HepG2 (cell line): Measurements from ENCODE around the gene F2RL2. TPM values are rescaled to one million over a fixed set of nuclear protein-coding genes. Genes with fewer than 3 reads are reported as not detected.

Experiments used
- ATAC-seq: fragments of 200-7000 bp; cut with Tn5 transposase; 3 replicates; pipeline ENCODE4 v1.9.1; 2020; ENCODE audit warnings: mild to moderate bottlenecking, moderate library complexity
- BruUV-seq: library from RNA; stranded (reverse); fragments of 400-500 nt; replicated peaks from 2 replicates; lab custom pipeline; 2021; lab: Mats Ljungman, UMichigan
- CTCF ChIA-PET: fragments of 300-600 bp; formaldehyde crosslinking; extraction: SDS; loops from one replicate; lab custom pipeline; 2021; ENCODE audit warnings: low total read pairs, inconsistent platforms, low intra/inter-chr PET ratio; lab: Yijun Ruan, JAX
- POLR2A ChIA-PET: fragments of 350-600 bp; sonication (Branson Sonifier 250); formaldehyde crosslinking; loops from one replicate; lab custom pipeline; 2020; ENCODE audit warnings: antibody characterized with exemption, inconsistent platforms; lab: Yijun Ruan, JAX
- DNase-seq: peaks from one replicate; pipeline ENCODE4 v3.0.0-alpha.2; 2015; ENCODE audit warnings: low spot score
- FAIRE-seq: peaks from 3 replicates; lab custom pipeline; 2011; peaks lifted over from hg19 to GRCh38; lab: Jason Lieb, UNC
- H2AFZ ChIP-seq: one replicate; pipeline ENCODE4 v1.6.1; 2011; ENCODE audit warnings: low read length, inconsistent platforms
- H3K27ac ChIP-seq: fragments of 300-600 bp; 3 replicates; pipeline ENCODE4 v1.8.0; 2011; ENCODE audit warnings: mixed run types, mild to moderate bottlenecking, mixed read lengths, low read length, inconsistent platforms; ENCODE audit not compliant: insufficient read depth; ENCODE audit errors: extremely low read length
- H3K27me3 ChIP-seq, 2 experiments: fragments of 200-600 bp in 1 of 2; 2 replicates in 1 of 2; 3 replicates in 1 of 2; pipeline versions ENCODE4 v1.6.0 to v1.8.0; 2011; ENCODE audit warnings: low read length in 2 of 2, mild to moderate bottlenecking in 2 of 2, moderate library complexity in 2 of 2, inconsistent platforms in 1 of 2; ENCODE audit not compliant: insufficient read depth in 2 of 2, control insufficient read depth in 1 of 2
- H3K36me3 ChIP-seq, 2 experiments: fragments of 200-600 bp in 1 of 2; replicated peaks in 1 of 2; 2 replicates in 1 of 2; 3 replicates in 1 of 2; pipeline versions ENCODE4 v1.5.1 to v1.8.0; 2011; ENCODE audit warnings: low read length in 2 of 2, inconsistent platforms in 1 of 2; ENCODE audit not compliant: insufficient read depth in 2 of 2, control insufficient read depth in 1 of 2
- H3K4me1 ChIP-seq: 2 replicates; pipeline ENCODE4 v1.5.1; 2012; ENCODE audit warnings: low read length, inconsistent platforms; ENCODE audit not compliant: insufficient read depth
- H3K4me2 ChIP-seq: 2 replicates; pipeline ENCODE4 v1.6.0; 2011; ENCODE audit warnings: low read depth, low read length, inconsistent platforms
- H3K4me3 ChIP-seq, 3 experiments: fragments of 200-600 bp in 1 of 3; sonication (generic), shearing (Covaris generic) in 1 of 3; replicated peaks in 1 of 3; 2 replicates each; pipeline ENCODE4 v1.5.1; 2011 to 2016; ENCODE audit warnings: low read length in 3 of 3, inconsistent platforms in 2 of 3, low read depth in 2 of 3, mild to moderate bottlenecking in 2 of 3, control low read depth in 1 of 3, mixed read lengths in 1 of 3; ENCODE audit not compliant: insufficient read depth in 1 of 3
- H3K79me2 ChIP-seq: one replicate; pipeline ENCODE4 v1.6.1; 2011; ENCODE audit warnings: low read length, inconsistent platforms; ENCODE audit not compliant: insufficient read depth
- H3K9ac ChIP-seq: 2 replicates; pipeline ENCODE4 v1.6.0; 2011; ENCODE audit warnings: mild to moderate bottlenecking, low read depth, low read length, inconsistent platforms; ENCODE audit not compliant: insufficient read depth
- H3K9me3 ChIP-seq: 2 replicates; pipeline ENCODE4 v1.5.1; 2012; ENCODE audit warnings: mild to moderate bottlenecking, low read length
- H4K20me1 ChIP-seq: 2 replicates; pipeline ENCODE4 v1.6.0; 2011; ENCODE audit warnings: inconsistent platforms, mild to moderate bottlenecking, low read length, moderate library complexity; ENCODE audit not compliant: insufficient read depth
- CBFB ChIP-seq: sonication (generic); formaldehyde crosslinking; IDR thresholded peaks from 2 replicates; pipeline ENCODE4 v1.4.0; 2020; ENCODE audit warnings: missing genetic modification reagents
- FOXO1 ChIP-seq: sonication (generic); formaldehyde crosslinking; IDR thresholded peaks from 2 replicates; pipeline ENCODE4 v1.4.0; 2020; ENCODE audit warnings: missing genetic modification reagents
- MAF1 ChIP-seq: sonication (generic); formaldehyde crosslinking; IDR thresholded peaks from 2 replicates; pipeline ENCODE4 v1.5.0; 2020; ENCODE audit warnings: missing genetic modification reagents, borderline replicate concordance
- MATR3 ChIP-seq: sonication (generic); formaldehyde crosslinking; IDR thresholded peaks from 2 replicates; pipeline ENCODE4 v1.4.0; 2020; ENCODE audit warnings: missing genetic modification reagents
- PLRG1 ChIP-seq: fragments of 450-650 bp; conservative IDR thresholded peaks from 2 replicates; pipeline ENCODE4 v1.6.1; 2016
- PRPF4 ChIP-seq: fragments of 200-400 bp; formaldehyde crosslinking; IDR thresholded peaks from 2 replicates; pipeline ENCODE4 v1.6.1; 2016; ENCODE audit warnings: low read length, low read depth; ENCODE audit not compliant: poor library complexity, severe bottlenecking
- RAD51 ChIP-seq: fragments of 450-650 bp; IDR thresholded peaks from 2 replicates; pipeline ENCODE4 v1.6.1; 2016; ENCODE audit warnings: borderline replicate concordance
- SMYD3 ChIP-seq: sonication (generic); formaldehyde crosslinking; IDR thresholded peaks from 2 replicates; pipeline ENCODE4 v1.8.1; 2023; ENCODE audit warnings: mild to moderate bottlenecking, missing genetic modification reagents
- SRSF4 ChIP-seq: fragments of 200-400 bp; formaldehyde crosslinking; IDR thresholded peaks from one replicate; pipeline ENCODE4 v1.6.1; 2018; ENCODE audit warnings: mild to moderate bottlenecking, low read depth, low read length, moderate library complexity; ENCODE audit not compliant: poor library complexity, severe bottlenecking
- ZFP37 ChIP-seq: sonication (generic); formaldehyde crosslinking; IDR thresholded peaks from 2 replicates; pipeline ENCODE4 v1.4.0; 2020; ENCODE audit warnings: missing genetic modification reagents, borderline replicate concordance
- ZFP90 ChIP-seq: sonication (generic); formaldehyde crosslinking; IDR thresholded peaks from 2 replicates; pipeline ENCODE4 v1.8.0; 2022; ENCODE audit warnings: missing genetic modification reagents, mild to moderate bottlenecking, inconsistent platforms, borderline replicate concordance
- ZNF225 ChIP-seq: sonication (generic); formaldehyde crosslinking; IDR thresholded peaks from 2 replicates; pipeline ENCODE4 v1.4.0; 2020; ENCODE audit warnings: mild to moderate bottlenecking, missing genetic modification reagents
- ZNF430 ChIP-seq: sonication (generic); formaldehyde crosslinking; IDR thresholded peaks from 2 replicates; pipeline ENCODE4 v1.9.0; 2021; ENCODE audit warnings: mild to moderate bottlenecking, missing genetic modification reagents
- ZNF558 ChIP-seq: sonication (generic); formaldehyde crosslinking; IDR thresholded peaks from 2 replicates; pipeline ENCODE4 v1.9.0; 2022; ENCODE audit warnings: mild to moderate bottlenecking, missing genetic modification reagents, borderline replicate concordance
- WGBS: methylation state at CpG from one replicate; pipeline ENCODE4 v1.1.6; 2017; ENCODE audit warnings: low lambda C conversion rate; 5-methylcytosine and 5-hydroxymethylcytosine counted together
- in situ Hi-C: cut with HindIII; loops from 2 replicates; pipeline ENCODE4 v1.10.0; 2017; ENCODE audit warnings: low pct_unique_long_range_greater_than_20kb; ENCODE audit not compliant: extremely low pct_ligation_motif_present
- intact Hi-C: fragments of 100-400 bp; cut with micrococcal nuclease; formaldehyde crosslinking; loops from one replicate; pipeline ENCODE4 v1.10.0; 2022; ENCODE audit not compliant: unreplicated experiment
- polyA plus RNA-seq, 8 experiments: library from polyadenylated mRNA; depleted of rRNA in 3 of 8; stranded (reverse) in 7 of 8; unstranded in 1 of 8; fragments of >200 nt; fragmentation: Illumina TruSeq in 4 of 8; extraction: Trizol in 4 of 8; gene quantifications; 2 replicates each; pipeline versions ENCODE4 v1.2.1 to v1.2.3, GENCODE V29; 2011 to 2016; ENCODE audit warnings: low read depth in 4 of 8, missing spikeins in 1 of 8, mixed read lengths in 1 of 8; ENCODE audit not compliant: insufficient read depth in 1 of 8
- total RNA-seq, 5 experiments: library from RNA; depleted of rRNA; stranded (reverse); fragments of >200 nt; fragmentation: Illumina TruSeq; extraction: Trizol; gene quantifications; 2 replicates each; pipeline ENCODE4 v1.2.3, GENCODE V29; 2016; ENCODE audit warnings: low read depth in 1 of 5
- TF ChIP-seq, protein P1 (sequence below): sonication (generic); formaldehyde crosslinking; IDR thresholded peaks from 2 replicates; pipeline ENCODE4 v1.5.0; 2020; ENCODE audit warnings: missing genetic modification reagents
- TF ChIP-seq, protein P2 (sequence below): sonication (generic); formaldehyde crosslinking; IDR thresholded peaks from 2 replicates; pipeline ENCODE4; 2020; ENCODE audit warnings: missing genetic modification reagents, mild to moderate bottlenecking, borderline replicate concordance

The F2RL2 gene
- total and polyA plus RNA-seq, 2 of the 13 experiments (the other 11 are each of a cell fraction or from before 2014, with no cell fraction given), result not detected

DNA sequence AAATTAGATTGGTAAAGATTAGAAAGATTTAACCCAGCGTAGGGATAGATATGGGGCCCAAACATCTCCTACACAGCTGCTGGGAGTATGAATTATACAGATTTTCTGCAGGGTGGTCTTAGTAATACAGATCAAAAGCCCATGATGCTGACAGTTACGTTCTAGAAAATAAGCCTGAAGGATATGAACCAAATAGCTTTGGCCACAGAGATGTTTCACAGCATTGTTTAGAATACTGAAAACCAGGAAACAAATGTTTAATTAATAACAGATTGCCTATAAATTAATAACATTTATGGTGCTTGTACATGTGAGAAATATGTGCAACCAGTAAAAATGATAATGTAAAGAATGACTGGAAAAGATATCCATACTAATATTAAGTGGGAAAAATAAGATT is 24.7 kb downstream of the F2RL2 start:
- no peaks in the 10 kb centered on the region for H3K9me3 ChIP-seq
- POLR2A ChIA-PET, result no interaction called here
- no peak for TF ChIP-seq PRPF4
- no peak for TF ChIP-seq RAD51
- no peak for TF ChIP-seq ZNF558 (CRISPR knock-in tag)
- no peaks in the 10 kb centered on the region for H3K27me3 ChIP-seq
- BruUV-seq, result no TSS peak
- H4K20me1 ChIP-seq, result no peaks in the 10 kb centered on the region; the same call in 1 of the 2 replicates
- intact Hi-C loops, result no loop called here
- H3K27ac ChIP-seq, result no peak overlapping the region
- H3K9ac ChIP-seq, result no peak overlapping the region
- in situ Hi-C loops, result no loop called here
- ATAC-seq (no peak), DNase-seq (no peak), FAIRE-seq (no peak)
- H3K4me3 ChIP-seq, result no peak overlapping the region
- no peak overlapping the region for H2AFZ ChIP-seq
- WGBS, result 96% methylated on average over 2 of the region's 2 CpGs
- no peak overlapping the region for H3K4me2 ChIP-seq
- H3K4me1 ChIP-seq, result no peaks in the 10 kb centered on the region
- CTCF ChIA-PET, result no interaction called here
- H3K79me2 ChIP-seq, result no peaks in the 10 kb centered on the region
- H3K36me3 ChIP-seq, result peaks cover 15 to 47% of the 10 kb centered on the region in 2 experiments

DNA sequence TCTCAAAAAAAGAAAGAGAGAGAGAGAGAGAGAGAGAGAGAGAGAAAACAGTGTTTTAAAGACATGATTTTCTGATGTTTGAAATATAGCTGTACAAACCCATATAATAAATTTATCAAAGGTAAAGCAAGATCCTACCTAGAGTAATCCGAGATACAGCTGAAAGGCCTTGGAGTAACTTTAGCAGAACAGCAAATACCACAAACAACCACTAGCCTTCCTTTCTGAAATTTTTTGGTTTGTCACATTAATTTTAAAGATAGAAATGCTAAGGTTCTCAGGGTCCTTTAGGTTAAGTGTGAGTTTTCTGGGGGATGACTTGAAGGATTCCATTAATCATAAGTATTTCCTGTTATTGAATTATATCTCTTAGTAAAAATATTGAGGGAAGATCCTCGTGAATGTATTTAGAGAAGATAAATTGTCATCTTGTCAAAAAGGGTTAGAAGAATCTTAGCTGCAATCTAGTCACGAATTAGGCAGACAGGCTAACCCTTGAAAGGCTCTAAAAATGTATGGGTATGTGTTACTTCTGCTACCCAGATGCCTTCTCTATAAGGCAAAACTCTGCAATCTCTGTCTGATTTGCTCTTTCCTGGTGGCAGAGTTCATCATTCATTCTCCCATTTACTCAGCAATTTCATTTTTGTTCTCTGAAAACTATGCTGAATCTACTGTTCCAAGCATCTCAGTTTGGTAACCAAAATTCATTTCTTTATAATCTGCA is 27.3 kb downstream of the F2RL2 start:
- in situ Hi-C loops (no loop called here), intact Hi-C loops (no loop called here)
- DNase-seq (no peak), ATAC-seq (no peak), FAIRE-seq (no peak)
- BruUV-seq, result no TSS peak
- Histone ChIP-seq H4K20me1 (no peaks in the 10 kb centered on the region), H3K36me3 (peaks cover 10 to 48% of the 10 kb centered on the region in 2 experiments), H3K9ac (no peak overlapping the region), H3K27me3 (no peaks in the 10 kb centered on the region), H3K79me2 (no peaks in the 10 kb centered on the region), H3K4me2 (no peak overlapping the region), H3K4me1 (no peaks in the 10 kb centered on the region), H3K4me3 (no peak overlapping the region), H3K9me3 (no peaks in the 10 kb centered on the region), H2AFZ (no peak overlapping the region), H3K27ac (no peak overlapping the region)
- ChIA-PET CTCF (no interaction called here), POLR2A (no interaction called here)
- 97% methylated on average over 3 of the region's 3 CpGs for WGBS
- TF ChIP-seq, protein P1, sequence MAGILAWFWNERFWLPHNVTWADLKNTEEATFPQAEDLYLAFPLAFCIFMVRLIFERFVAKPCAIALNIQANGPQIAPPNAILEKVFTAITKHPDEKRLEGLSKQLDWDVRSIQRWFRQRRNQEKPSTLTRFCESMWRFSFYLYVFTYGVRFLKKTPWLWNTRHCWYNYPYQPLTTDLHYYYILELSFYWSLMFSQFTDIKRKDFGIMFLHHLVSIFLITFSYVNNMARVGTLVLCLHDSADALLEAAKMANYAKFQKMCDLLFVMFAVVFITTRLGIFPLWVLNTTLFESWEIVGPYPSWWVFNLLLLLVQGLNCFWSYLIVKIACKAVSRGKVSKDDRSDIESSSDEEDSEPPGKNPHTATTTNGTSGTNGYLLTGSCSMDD (CRISPR knock-in tag), result no peak
- TF ChIP-seq FOXO1 (CRISPR knock-in tag), result no peak
- no peak for TF ChIP-seq ZFP90 (CRISPR knock-in tag)
- no peak for TF ChIP-seq SMYD3 (CRISPR knock-in tag)
- TF ChIP-seq, protein P2, sequence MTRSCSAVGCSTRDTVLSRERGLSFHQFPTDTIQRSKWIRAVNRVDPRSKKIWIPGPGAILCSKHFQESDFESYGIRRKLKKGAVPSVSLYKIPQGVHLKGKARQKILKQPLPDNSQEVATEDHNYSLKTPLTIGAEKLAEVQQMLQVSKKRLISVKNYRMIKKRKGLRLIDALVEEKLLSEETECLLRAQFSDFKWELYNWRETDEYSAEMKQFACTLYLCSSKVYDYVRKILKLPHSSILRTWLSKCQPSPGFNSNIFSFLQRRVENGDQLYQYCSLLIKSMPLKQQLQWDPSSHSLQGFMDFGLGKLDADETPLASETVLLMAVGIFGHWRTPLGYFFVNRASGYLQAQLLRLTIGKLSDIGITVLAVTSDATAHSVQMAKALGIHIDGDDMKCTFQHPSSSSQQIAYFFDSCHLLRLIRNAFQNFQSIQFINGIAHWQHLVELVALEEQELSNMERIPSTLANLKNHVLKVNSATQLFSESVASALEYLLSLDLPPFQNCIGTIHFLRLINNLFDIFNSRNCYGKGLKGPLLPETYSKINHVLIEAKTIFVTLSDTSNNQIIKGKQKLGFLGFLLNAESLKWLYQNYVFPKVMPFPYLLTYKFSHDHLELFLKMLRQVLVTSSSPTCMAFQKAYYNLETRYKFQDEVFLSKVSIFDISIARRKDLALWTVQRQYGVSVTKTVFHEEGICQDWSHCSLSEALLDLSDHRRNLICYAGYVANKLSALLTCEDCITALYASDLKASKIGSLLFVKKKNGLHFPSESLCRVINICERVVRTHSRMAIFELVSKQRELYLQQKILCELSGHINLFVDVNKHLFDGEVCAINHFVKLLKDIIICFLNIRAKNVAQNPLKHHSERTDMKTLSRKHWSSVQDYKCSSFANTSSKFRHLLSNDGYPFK (CRISPR knock-in tag), result no peak
- no peak for TF ChIP-seq CBFB (CRISPR knock-in tag)
- no peak for TF ChIP-seq SRSF4
- TF ChIP-seq MATR3 (CRISPR knock-in tag), result no peak
- no peak for TF ChIP-seq ZNF430 (CRISPR knock-in tag)
- no peak for TF ChIP-seq ZFP37 (CRISPR knock-in tag)
- TF ChIP-seq PLRG1, result no peak
- no peak for TF ChIP-seq MAF1 (CRISPR knock-in tag)
- TF ChIP-seq ZNF225 (CRISPR knock-in tag), result no peak
